ENCODE data around the gene SLC35E2B.
"Not testable (repeated sequence)": the region's sequence is repeated elsewhere in the genome, so short reads cannot be mapped to it uniquely, and the experiment has no call there.

DNA sequence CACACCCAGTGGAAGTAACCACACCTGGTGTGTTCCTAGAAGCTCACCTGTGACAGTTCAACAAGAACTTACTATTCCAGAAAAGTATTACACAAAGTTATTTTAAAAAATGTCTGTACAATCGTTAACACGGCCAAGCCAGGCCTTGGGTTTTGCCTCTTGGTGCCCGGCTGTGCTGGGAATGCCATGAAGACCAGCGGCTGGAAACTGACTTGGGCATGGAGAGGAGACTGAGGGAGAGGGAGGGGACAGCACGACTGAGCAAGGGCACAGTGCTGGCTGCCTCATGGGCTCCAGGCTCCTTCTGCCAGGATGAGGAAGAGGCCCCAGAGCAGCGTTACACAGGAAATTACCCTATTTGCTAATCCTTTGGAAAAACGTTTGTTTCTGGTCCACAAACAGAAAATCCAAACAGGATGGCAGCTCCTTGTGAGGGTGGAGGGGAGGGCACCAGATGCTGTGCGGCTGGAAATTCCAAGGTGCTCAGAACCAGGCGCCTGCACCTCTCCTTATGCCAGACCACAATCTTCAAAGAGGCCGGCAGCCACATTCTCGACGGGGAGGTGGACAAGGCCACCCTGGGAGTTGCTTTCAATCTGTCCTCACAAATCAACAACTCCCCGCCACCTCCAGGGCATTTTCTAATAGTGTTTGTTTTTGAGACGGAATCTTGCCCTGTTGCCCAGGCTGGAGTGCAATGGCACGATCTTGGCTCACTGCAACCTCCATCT is 29.6 kb downstream of the SLC35E2B start:
- TF ChIP-seq, protein P1, sequence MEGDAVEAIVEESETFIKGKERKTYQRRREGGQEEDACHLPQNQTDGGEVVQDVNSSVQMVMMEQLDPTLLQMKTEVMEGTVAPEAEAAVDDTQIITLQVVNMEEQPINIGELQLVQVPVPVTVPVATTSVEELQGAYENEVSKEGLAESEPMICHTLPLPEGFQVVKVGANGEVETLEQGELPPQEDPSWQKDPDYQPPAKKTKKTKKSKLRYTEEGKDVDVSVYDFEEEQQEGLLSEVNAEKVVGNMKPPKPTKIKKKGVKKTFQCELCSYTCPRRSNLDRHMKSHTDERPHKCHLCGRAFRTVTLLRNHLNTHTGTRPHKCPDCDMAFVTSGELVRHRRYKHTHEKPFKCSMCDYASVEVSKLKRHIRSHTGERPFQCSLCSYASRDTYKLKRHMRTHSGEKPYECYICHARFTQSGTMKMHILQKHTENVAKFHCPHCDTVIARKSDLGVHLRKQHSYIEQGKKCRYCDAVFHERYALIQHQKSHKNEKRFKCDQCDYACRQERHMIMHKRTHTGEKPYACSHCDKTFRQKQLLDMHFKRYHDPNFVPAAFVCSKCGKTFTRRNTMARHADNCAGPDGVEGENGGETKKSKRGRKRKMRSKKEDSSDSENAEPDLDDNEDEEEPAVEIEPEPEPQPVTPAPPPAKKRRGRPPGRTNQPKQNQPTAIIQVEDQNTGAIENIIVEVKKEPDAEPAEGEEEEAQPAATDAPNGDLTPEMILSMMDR (conservative IDR thresholded peaks at IDR 0.05; ENCODE audit: low read length) = not testable (repeated sequence)
- TF ChIP-seq EZH2phosphoT487 (IDR thresholded peaks at IDR 0.05; ENCODE audit: borderline replicate concordance) = not testable (repeated sequence)
